ENCODE results near the gene SOX6.

Gene SOX6

GRCh38 chr11:16289541-16289940 lies 66.8 kb downstream of the SOX6 start:
- no peaks in the 10 kb centered on the region for H3K27me3 Mint-ChIP-seq
- H3K36me3 Mint-ChIP-seq (ENCODE audit: low read depth), result no peaks in the 10 kb centered on the region
- no peak overlapping the region for H3K4me3 Mint-ChIP-seq
- ATAC-seq (no peak), DNase-seq (no peak)
- no peak overlapping the region for H3K27ac Mint-ChIP-seq
- no peaks in the 10 kb centered on the region for H3K4me1 Mint-ChIP-seq
- no peaks in the 10 kb centered on the region for H3K9me3 Mint-ChIP-seq

GRCh38 chr11:16287630-16288280 lies 68.6 kb downstream of the SOX6 start:
- ATAC-seq (no peak), DNase-seq (no peak)
- H3K4me1 Mint-ChIP-seq, result no peaks in the 10 kb centered on the region
- no peaks in the 10 kb centered on the region for H3K36me3 Mint-ChIP-seq (ENCODE audit: low read depth)
- no peaks in the 10 kb centered on the region for H3K9me3 Mint-ChIP-seq
- no peak overlapping the region for H3K27ac Mint-ChIP-seq
- H3K4me3 Mint-ChIP-seq, result no peak overlapping the region
- no peaks in the 10 kb centered on the region for H3K27me3 Mint-ChIP-seq

- Mint-ChIP-seq H3K27me3 (no peaks in the 10 kb centered on the region), H3K27ac (no peak overlapping the region), H3K9me3 (no peaks in the 10 kb centered on the region), H3K4me1 (no peaks in the 10 kb centered on the region), H3K36me3 (ENCODE audit: low read depth) (no peaks in the 10 kb centered on the region), H3K4me3 (no peak overlapping the region)
- ATAC-seq (no peak), DNase-seq (no peak)
Measured at GRCh38 chr11:16286095-16286494, 70.3 kb downstream of the SOX6 start.

GRCh38 chr11:16280256-16280682 lies 76.1 kb downstream of the SOX6 start:
- peak; percentile 3 for DNase-seq
- Mint-ChIP-seq H3K4me3 (no peak overlapping the region), H3K4me1 (no peaks in the 10 kb centered on the region), H3K27ac (no peak overlapping the region), H3K27me3 (no peaks in the 10 kb centered on the region), H3K9me3 (no peaks in the 10 kb centered on the region), H3K36me3 (ENCODE audit: low read depth) (no peaks in the 10 kb centered on the region)
- ATAC-seq, result no peak

- Mint-ChIP-seq H3K27ac (no peak overlapping the region), H3K4me3 (no peak overlapping the region), H3K27me3 (no peaks in the 10 kb centered on the region), H3K4me1 (no peaks in the 10 kb centered on the region), H3K9me3 (no peaks in the 10 kb centered on the region), H3K36me3 (ENCODE audit: low read depth) (no peaks in the 10 kb centered on the region)
- DNase-seq, result no peak
- ATAC-seq, result no peak
Measured at GRCh38 chr11:16279524-16279923, 76.8 kb downstream of the SOX6 start.

- Mint-ChIP-seq H3K4me3 (no peak overlapping the region), H3K27ac (no peak overlapping the region), H3K36me3 (ENCODE audit: low read depth) (no peaks in the 10 kb centered on the region), H3K4me1 (no peaks in the 10 kb centered on the region), H3K9me3 (no peaks in the 10 kb centered on the region), H3K27me3 (no peaks in the 10 kb centered on the region)
- ATAC-seq (no peak), DNase-seq (no peak)
Measured at GRCh38 chr11:16278979-16279378, 77.4 kb downstream of the SOX6 start.

GRCh38 chr11:16278273-16278672 lies 78.1 kb downstream of the SOX6 start:
- H3K4me1 Mint-ChIP-seq, result no peaks in the 10 kb centered on the region
- no peak for ATAC-seq
- H3K27ac Mint-ChIP-seq, result no peak overlapping the region
- H3K4me3 Mint-ChIP-seq, result no peak overlapping the region
- no peaks in the 10 kb centered on the region for H3K9me3 Mint-ChIP-seq
- H3K36me3 Mint-ChIP-seq (ENCODE audit: low read depth), result no peaks in the 10 kb centered on the region
- H3K27me3 Mint-ChIP-seq, result no peaks in the 10 kb centered on the region
- DNase-seq, result no peak

- Mint-ChIP-seq H3K27ac (no peak overlapping the region), H3K36me3 (ENCODE audit: low read depth) (no peaks in the 10 kb centered on the region), H3K4me3 (no peak overlapping the region), H3K27me3 (no peaks in the 10 kb centered on the region), H3K9me3 (no peaks in the 10 kb centered on the region), H3K4me1 (no peaks in the 10 kb centered on the region)
- DNase-seq (no peak), ATAC-seq (no peak)
Measured at GRCh38 chr11:16276251-16276650, 80.1 kb downstream of the SOX6 start.

GRCh38 chr11:16271258-16271657 lies 85.1 kb downstream of the SOX6 start:
- Mint-ChIP-seq H3K27ac (no peak overlapping the region), H3K9me3 (peaks cover 14% of the 10 kb centered on the region), H3K4me3 (no peak overlapping the region), H3K4me1 (no peaks in the 10 kb centered on the region), H3K36me3 (ENCODE audit: low read depth) (no peaks in the 10 kb centered on the region), H3K27me3 (no peaks in the 10 kb centered on the region)
- DNase-seq, result no peak
- ATAC-seq, result no peak

GRCh38 chr11:16266021-16266420 lies 90.3 kb downstream of the SOX6 start:
- Mint-ChIP-seq H3K27me3 (no peaks in the 10 kb centered on the region), H3K36me3 (ENCODE audit: low read depth) (no peaks in the 10 kb centered on the region), H3K9me3 (peaks cover 18% of the 10 kb centered on the region), H3K4me1 (no peaks in the 10 kb centered on the region), H3K4me3 (no peak overlapping the region), H3K27ac (no peak overlapping the region)
- no peak for ATAC-seq
- DNase-seq, result no peak

GRCh38 chr11:16265022-16265421 lies 91.3 kb downstream of the SOX6 start:
- ATAC-seq, result no peak
- peaks cover 23% of the 10 kb centered on the region for H3K9me3 Mint-ChIP-seq
- no peaks in the 10 kb centered on the region for H3K4me1 Mint-ChIP-seq
- no peak overlapping the region for H3K4me3 Mint-ChIP-seq
- DNase-seq, result no peak
- no peaks in the 10 kb centered on the region for H3K27me3 Mint-ChIP-seq
- no peaks in the 10 kb centered on the region for H3K36me3 Mint-ChIP-seq (ENCODE audit: low read depth)
- no peak overlapping the region for H3K27ac Mint-ChIP-seq

GRCh38 chr11:16262645-16262955 lies 93.7 kb downstream of the SOX6 start:
- DNase-seq (no peak), ATAC-seq (no peak)
- no peaks in the 10 kb centered on the region for H3K4me1 Mint-ChIP-seq
- no peaks in the 10 kb centered on the region for H3K27me3 Mint-ChIP-seq
- no peak overlapping the region for H3K4me3 Mint-ChIP-seq
- H3K36me3 Mint-ChIP-seq (ENCODE audit: low read depth), result no peaks in the 10 kb centered on the region
- no peak overlapping the region for H3K27ac Mint-ChIP-seq
- H3K9me3 Mint-ChIP-seq, result peaks cover 21% of the 10 kb centered on the region

GRCh38 chr11:16261836-16262644 lies 94.3 kb downstream of the SOX6 start:
- Mint-ChIP-seq H3K4me1 (no peaks in the 10 kb centered on the region), H3K27ac (no peak overlapping the region), H3K9me3 (peaks cover 23% of the 10 kb centered on the region), H3K36me3 (ENCODE audit: low read depth) (no peaks in the 10 kb centered on the region), H3K27me3 (no peaks in the 10 kb centered on the region), H3K4me3 (no peak overlapping the region)
- ATAC-seq, result no peak
- DNase-seq, result no peak

GRCh38 chr11:16252373-16252772 lies 104.0 kb downstream of the SOX6 start:
- H3K27ac Mint-ChIP-seq, result no peak overlapping the region
- H3K4me3 Mint-ChIP-seq, result no peak overlapping the region
- no peaks in the 10 kb centered on the region for H3K27me3 Mint-ChIP-seq
- no peaks in the 10 kb centered on the region for H3K36me3 Mint-ChIP-seq (ENCODE audit: low read depth)
- DNase-seq, result no peak
- no peaks in the 10 kb centered on the region for H3K4me1 Mint-ChIP-seq
- peaks cover 4% of the 10 kb centered on the region for H3K9me3 Mint-ChIP-seq
- ATAC-seq, result no peak

- ATAC-seq (no peak), DNase-seq (no peak)
- peaks cover 5% of the 10 kb centered on the region for H3K9me3 Mint-ChIP-seq
- H3K36me3 Mint-ChIP-seq (ENCODE audit: low read depth), result no peaks in the 10 kb centered on the region
- H3K4me3 Mint-ChIP-seq, result no peak overlapping the region
- H3K4me1 Mint-ChIP-seq, result no peaks in the 10 kb centered on the region
- H3K27me3 Mint-ChIP-seq, result no peaks in the 10 kb centered on the region
- H3K27ac Mint-ChIP-seq, result no peak overlapping the region
Measured at GRCh38 chr11:16248248-16248647, 108.1 kb downstream of the SOX6 start.

Measured in activated naive CD8-positive, alpha-beta T cell treated with anti-CD3 and anti-CD28 coated beads, Interleukin-2, amount 50 U/mL, for 24 hours (primary cell).